Naive B cell (primary cell): ENCODE data around the gene NTSR1. TPM values are rescaled to one million over a fixed set of nuclear protein-coding genes. Genes with fewer than 3 reads are reported as not detected.
"Not testable (repeated sequence)": the region's sequence is repeated elsewhere in the genome, so short reads cannot be mapped to it uniquely, and the experiment has no call there.

ENCODE experiments used
- ATAC-seq, 2 donors: fragments of 150-1000 bp; cut with Tn5 transposase; 2 replicates each; pipeline ENCODE4 v1.10.0; 2021; ENCODE audit warnings: low read depth in 2 of 2, mild to moderate bottlenecking in 2 of 2, moderate library complexity in 2 of 2
- DNase-seq: peaks from one replicate; pipeline ENCODE4 v3.0.0; 2022
- H3K27ac Mint-ChIP-seq, 6 donors: one replicate each; pipeline ENCODE4 v1.8.0; 2020 to 2022; ENCODE audit warnings: mild to moderate bottlenecking in 6 of 6, mixed read lengths in 6 of 6, moderate library complexity in 5 of 6, inconsistent platforms in 2 of 6
- H3K27me3 Mint-ChIP-seq, 3 donors: one replicate each; pipeline ENCODE4 v1.8.0; 2021 to 2022; ENCODE audit warnings: mixed read lengths in 3 of 3, mild to moderate bottlenecking in 1 of 3
- H3K36me3 Mint-ChIP-seq, 2 donors: one replicate each; pipeline ENCODE4 v1.8.0; 2020 to 2022; ENCODE audit warnings: mixed read lengths in 2 of 2, inconsistent platforms in 1 of 2, mild to moderate bottlenecking in 1 of 2
- H3K4me1 Mint-ChIP-seq, 3 donors: one replicate each; pipeline ENCODE4 v1.8.0; 2020 to 2022; ENCODE audit warnings: mixed read lengths in 3 of 3, inconsistent platforms in 1 of 3, mild to moderate bottlenecking in 1 of 3, moderate library complexity in 1 of 3
- H3K4me3 Mint-ChIP-seq, 8 donors: one replicate each; pipeline ENCODE4 v1.8.0; 2020 to 2022; ENCODE audit warnings: mild to moderate bottlenecking in 8 of 8, mixed read lengths in 8 of 8, moderate library complexity in 8 of 8, inconsistent platforms in 2 of 8
- H3K9me3 Mint-ChIP-seq, 7 donors: one replicate each; pipeline ENCODE4 v1.8.0; 2020 to 2022; ENCODE audit warnings: mixed read lengths in 7 of 7, mild to moderate bottlenecking in 5 of 7, inconsistent platforms in 2 of 7, moderate library complexity in 1 of 7
- polyA plus RNA-seq, 6 donors: library from polyadenylated mRNA; unstranded; fragments of 300-500 nt; fragmentation: Illumina TruSeq; gene quantifications; one replicate each; pipeline ENCODE4 v1.2.3, GENCODE V29; 2021; ENCODE audit warnings: low read depth in 6 of 6

NTSR1 gene
- polyA plus RNA-seq, 6 donors from 2014 or later: not detected

DNA sequence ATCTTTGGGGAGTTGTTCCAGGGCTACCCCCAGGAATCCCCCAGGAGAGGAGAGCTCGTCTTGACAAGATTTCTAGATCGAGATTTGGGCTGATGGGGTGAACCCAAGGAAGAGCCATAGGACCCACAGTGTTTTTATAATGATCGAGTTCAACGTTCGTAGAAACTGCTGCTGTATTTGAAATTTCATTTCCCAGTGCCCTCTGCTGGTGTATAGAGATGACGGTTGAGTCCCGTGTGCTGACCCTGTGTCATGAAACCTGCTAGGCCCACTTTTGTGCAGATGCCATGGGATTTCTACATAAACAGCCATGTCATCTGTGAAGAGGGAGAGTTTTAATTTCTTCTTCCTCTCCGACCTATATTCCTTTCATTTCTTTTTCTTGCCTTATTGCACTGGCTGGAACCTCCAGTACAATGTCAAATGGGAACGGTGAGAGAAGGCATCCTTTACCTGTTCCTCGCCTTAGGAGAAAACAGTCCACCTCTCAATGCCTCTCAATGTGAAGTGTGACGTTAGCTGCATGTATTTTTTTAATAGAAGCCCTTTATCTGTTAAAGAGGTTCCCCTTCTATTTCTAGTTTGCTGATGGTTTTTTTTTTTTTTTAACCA is 28.6 kb upstream of the NTSR1 start:
- DNase-seq (no peak), ATAC-seq (no peak)
- peaks cover 0 to 7% (median 0%) of the 10 kb centered on the region in 7 donors for H3K9me3 Mint-ChIP-seq
- H3K4me1 Mint-ChIP-seq: peaks cover 0 to 5% (median 4%) of the 10 kb centered on the region in 3 donors
- H3K4me3 Mint-ChIP-seq: no peak overlapping the region
- H3K36me3 Mint-ChIP-seq: peaks cover 5 to 8% of the 10 kb centered on the region in 2 donors
- H3K27me3 Mint-ChIP-seq: peaks cover 0 to 13% (median 0%) of the 10 kb centered on the region in 3 donors
- H3K27ac Mint-ChIP-seq: no peak overlapping the region

DNA sequence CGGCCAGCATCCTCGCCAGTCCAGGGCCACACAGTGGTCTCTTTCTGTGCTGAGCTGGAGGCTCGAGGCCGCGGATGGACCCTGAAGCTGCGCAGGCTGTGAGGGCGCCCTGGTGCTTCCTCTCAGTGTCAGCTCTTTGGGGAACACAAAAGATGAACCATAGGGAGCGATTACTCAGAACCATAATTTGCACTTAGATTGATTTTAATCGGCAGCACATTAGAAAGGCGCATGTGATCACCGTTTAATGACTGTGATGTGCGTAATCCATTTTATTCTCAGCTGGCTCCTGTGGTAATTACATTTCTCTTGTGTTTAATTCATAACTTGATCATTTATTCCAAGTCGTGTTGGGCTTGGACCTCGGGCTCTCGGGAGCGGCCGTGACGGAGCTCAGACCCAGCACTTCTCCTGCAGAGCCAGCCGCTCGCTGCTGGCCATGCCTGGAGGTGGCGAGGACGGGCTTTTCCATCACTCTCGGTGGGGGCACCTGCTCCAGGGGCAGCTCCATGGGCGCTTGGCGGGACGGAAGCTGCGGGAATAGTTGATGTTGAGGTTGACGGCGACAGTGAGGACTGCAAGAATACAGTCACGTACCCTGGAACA is 25.6 kb upstream of the NTSR1 start:
- ATAC-seq: no peak
- H3K9me3 Mint-ChIP-seq: peaks cover 0 to 7% (median 0%) of the 10 kb centered on the region in 7 donors
- peaks cover 11 to 19% (median 12%) of the 10 kb centered on the region in 3 donors for H3K4me1 Mint-ChIP-seq
- no peak for DNase-seq
- peaks cover 11 to 39% (median 17%) of the 10 kb centered on the region in 3 donors for H3K27me3 Mint-ChIP-seq
- no peak overlapping the region for H3K27ac Mint-ChIP-seq
- peaks cover 5 to 8% of the 10 kb centered on the region in 2 donors for H3K36me3 Mint-ChIP-seq
- H3K4me3 Mint-ChIP-seq: no peak overlapping the region

DNA sequence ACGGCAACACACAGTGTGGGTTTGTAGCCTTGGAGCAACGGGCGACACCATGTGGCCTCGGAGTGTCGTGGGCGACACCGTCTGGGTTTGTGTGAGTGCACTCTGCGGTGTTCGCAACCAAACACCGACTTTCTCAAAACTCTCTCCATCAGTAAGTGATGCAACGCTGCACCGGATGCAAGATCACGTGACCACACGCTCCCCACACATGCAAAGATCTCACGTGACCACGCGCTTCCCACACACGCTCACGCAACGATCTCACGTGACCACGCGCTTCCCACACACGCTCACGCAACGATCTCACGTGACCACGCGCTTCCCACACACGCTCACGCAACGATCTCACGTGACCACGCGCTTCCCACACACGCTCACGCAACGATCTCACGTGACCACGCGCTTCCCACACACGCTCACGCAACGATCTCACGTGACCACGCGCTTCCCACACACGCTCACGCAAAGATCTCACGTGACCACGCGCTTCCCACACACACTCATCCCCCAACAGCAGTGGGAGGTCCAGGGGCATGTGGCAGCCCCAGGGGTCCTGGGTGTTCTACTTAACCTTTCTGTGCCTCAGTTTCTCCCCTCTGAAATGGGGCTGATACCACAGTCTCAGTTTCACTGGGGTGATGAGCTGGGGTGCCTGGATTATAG is 24.8 kb upstream of the NTSR1 start:
- H3K9me3 Mint-ChIP-seq, DNase-seq, ATAC-seq, H3K36me3 Mint-ChIP-seq, H3K4me3 Mint-ChIP-seq, H3K27ac Mint-ChIP-seq: not testable (repeated sequence)
- peaks cover 11 to 42% (median 19%) of the 10 kb centered on the region in 3 donors for H3K27me3 Mint-ChIP-seq
- H3K4me1 Mint-ChIP-seq: peaks cover 8 to 14% (median 12%) of the 10 kb centered on the region in 3 donors

GRCh38 chr20:62684981-62685380 is 23.7 kb upstream of the NTSR1 start:
- Mint-ChIP-seq H3K27me3 (peaks cover 11 to 44% (median 23%) of the 10 kb centered on the region in 3 donors), H3K9me3 (peaks cover 0 to 5% (median 0%) of the 10 kb centered on the region in 7 donors), H3K27ac (no peak overlapping the region), H3K4me3 (peak overlapping the region in 1 of 8 donors; percentile 16), H3K4me1 (peaks cover 7 to 14% (median 12%) of the 10 kb centered on the region in 3 donors), H3K36me3 (peaks cover 0 to 3% of the 10 kb centered on the region in 2 donors)
- no peak for ATAC-seq
- no peak for DNase-seq

DNA sequence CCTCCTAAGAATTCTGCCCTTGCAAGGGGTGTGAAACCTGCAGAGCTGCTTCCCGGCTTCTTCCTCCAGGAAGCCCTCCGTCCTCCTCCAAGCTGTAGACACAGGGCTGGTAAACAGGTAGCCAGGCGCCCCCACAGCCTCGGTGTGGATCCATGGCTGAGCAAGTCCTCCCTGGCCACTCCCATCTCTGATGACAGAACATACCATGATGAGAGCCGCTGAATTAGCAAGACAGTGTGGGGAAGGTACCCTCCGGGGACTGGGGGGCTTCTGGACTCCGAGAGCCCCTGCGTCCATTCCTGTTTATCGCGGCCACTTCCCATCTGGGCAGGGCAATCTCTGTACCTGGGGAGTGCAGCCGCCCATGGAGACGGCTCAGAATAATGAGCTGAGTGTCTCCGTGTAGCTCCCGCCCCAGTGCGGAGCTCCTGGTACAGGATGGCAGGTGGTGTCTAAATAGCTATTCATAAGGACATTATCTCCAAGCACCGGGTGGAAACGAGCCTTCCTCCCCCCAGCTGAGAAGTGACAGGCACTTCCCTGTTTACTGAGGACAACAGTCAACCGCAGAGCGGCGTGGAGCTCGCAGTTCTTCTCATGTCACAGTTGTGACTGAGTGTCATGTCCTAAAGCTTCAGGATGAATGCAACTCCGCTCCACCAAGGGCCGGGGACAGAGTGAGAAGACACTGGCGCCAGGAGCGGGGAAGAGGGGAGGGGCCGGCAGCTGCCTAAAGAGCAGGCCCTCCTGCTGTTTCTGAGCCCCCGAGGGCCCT is 22.7 kb upstream of the NTSR1 start:
- H3K27ac Mint-ChIP-seq: peak overlapping the region in 2 of 6 donors; percentile 16 to 75
- peak; percentile 58 to 75 for ATAC-seq
- peaks cover 11 to 47% (median 27%) of the 10 kb centered on the region in 3 donors for H3K27me3 Mint-ChIP-seq
- H3K36me3 Mint-ChIP-seq: no peaks in the 10 kb centered on the region
- no peak for DNase-seq
- peaks cover 7 to 14% (median 12%) of the 10 kb centered on the region in 3 donors for H3K4me1 Mint-ChIP-seq
- H3K4me3 Mint-ChIP-seq: peak overlapping the region in 5 of 8 donors; percentile 14 to 61 (median 33)
- no peaks in the 10 kb centered on the region for H3K9me3 Mint-ChIP-seq

GRCh38 chr20:62686869-62687830 is 21.5 kb upstream of the NTSR1 start:
- Mint-ChIP-seq H3K27ac (peak overlapping the region in 1 of 6 donors; percentile 49), H3K36me3 (no peaks in the 10 kb centered on the region), H3K4me1 (peaks cover 7 to 14% (median 12%) of the 10 kb centered on the region in 3 donors), H3K9me3 (no peaks in the 10 kb centered on the region), H3K27me3 (peaks cover 15 to 47% (median 27%) of the 10 kb centered on the region in 3 donors), H3K4me3 (no peak overlapping the region)
- ATAC-seq (no peak), DNase-seq (no peak)

GRCh38 chr20:62688083-62688482 is 20.6 kb upstream of the NTSR1 start:
- no peak for ATAC-seq
- H3K27ac Mint-ChIP-seq: peak overlapping the region in 1 of 6 donors; percentile 68

GRCh38 chr20:62688855-62689460 is 19.7 kb upstream of the NTSR1 start:
- Mint-ChIP-seq H3K4me3 (no peak overlapping the region), H3K9me3 (no peaks in the 10 kb centered on the region), H3K27me3 (peaks cover 15 to 52% (median 34%) of the 10 kb centered on the region in 3 donors), H3K27ac (peak overlapping the region in 1 of 6 donors; percentile 78), H3K4me1 (peaks cover 7 to 14% (median 12%) of the 10 kb centered on the region in 3 donors), H3K36me3 (no peaks in the 10 kb centered on the region)
- no peak for DNase-seq
- no peak for ATAC-seq

More at GRCh38 chr20:62688083-62688482, 20.6 kb upstream of the NTSR1 start:
- no peak for DNase-seq
- Mint-ChIP-seq H3K9me3 (no peaks in the 10 kb centered on the region), H3K36me3 (no peaks in the 10 kb centered on the region), H3K27me3 (peaks cover 15 to 45% (median 34%) of the 10 kb centered on the region in 3 donors), H3K4me3 (peak overlapping the region in 1 of 8 donors; percentile 15), H3K4me1 (peaks cover 7 to 14% (median 12%) of the 10 kb centered on the region in 3 donors)

DNA sequence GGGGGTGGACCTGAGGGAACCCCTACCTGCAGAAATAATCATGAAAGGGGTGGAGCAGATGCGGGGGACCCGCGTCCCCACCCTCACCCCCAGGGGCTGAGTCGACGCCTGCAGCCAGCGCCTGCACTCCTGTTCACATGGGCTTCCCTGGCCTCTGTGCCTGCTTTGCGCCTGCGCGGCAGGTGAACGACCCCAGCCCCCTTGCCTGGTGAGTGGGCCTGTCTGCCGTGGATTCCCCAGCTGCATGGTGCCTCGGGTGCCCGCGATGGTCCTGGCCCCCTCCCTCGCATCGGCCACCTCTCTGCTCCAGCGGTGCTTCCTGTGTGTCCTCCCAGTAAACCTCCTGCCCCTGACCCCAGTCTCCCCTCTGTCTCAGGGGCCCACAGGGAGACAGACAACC is 18.8 kb upstream of the NTSR1 start:
- Mint-ChIP-seq H3K9me3 (no peaks in the 10 kb centered on the region), H3K4me1 (peaks cover 7 to 14% (median 12%) of the 10 kb centered on the region in 3 donors), H3K27ac (no peak overlapping the region), H3K36me3 (no peaks in the 10 kb centered on the region), H3K4me3 (no peak overlapping the region), H3K27me3 (peaks cover 15 to 54% (median 34%) of the 10 kb centered on the region in 3 donors)
- no peak for ATAC-seq
- DNase-seq: no peak

DNA sequence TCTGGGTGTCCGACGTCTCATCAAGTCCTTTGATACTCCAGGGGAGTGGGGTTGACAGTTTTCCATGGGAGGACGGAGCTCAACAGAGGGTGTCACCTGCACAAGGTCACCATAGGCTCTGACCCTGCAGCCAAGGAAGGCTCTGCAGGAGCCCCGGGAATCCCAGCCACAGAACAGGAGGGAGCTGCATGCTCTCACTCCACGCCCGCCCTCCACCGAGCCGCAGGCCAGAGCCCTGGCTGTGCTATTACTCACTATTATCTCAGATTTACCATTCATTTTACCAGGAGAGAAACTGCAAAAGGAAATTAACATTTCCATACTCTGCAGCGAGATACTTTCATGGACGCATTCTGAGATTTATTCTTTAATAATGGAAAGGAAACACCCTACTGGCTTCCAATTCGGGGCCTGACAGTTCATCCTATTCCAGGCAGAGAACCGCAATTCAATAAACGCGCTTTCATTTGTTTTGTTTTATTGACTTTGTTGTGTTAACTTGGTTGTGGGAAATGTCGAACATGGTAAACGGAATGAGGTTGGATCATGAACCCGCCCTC is 18.3 kb upstream of the NTSR1 start:
- H3K27me3 Mint-ChIP-seq: peaks cover 14 to 54% (median 35%) of the 10 kb centered on the region in 3 donors

GRCh38 chr20:62691487-62691886 is 17.1 kb upstream of the NTSR1 start:
- Mint-ChIP-seq H3K4me1 (peaks cover 2 to 5% (median 3%) of the 10 kb centered on the region in 3 donors), H3K27me3 (peaks cover 10 to 49% (median 36%) of the 10 kb centered on the region in 3 donors), H3K9me3 (no peaks in the 10 kb centered on the region), H3K36me3 (no peaks in the 10 kb centered on the region), H3K27ac (no peak overlapping the region), H3K4me3 (no peak overlapping the region)
- ATAC-seq (no peak), DNase-seq (no peak)

More for the DNA sequence above, 18.3 kb upstream of the NTSR1 start:
- no peak overlapping the region for H3K4me3 Mint-ChIP-seq
- DNase-seq (no peak), ATAC-seq (no peak)
- no peak overlapping the region for H3K27ac Mint-ChIP-seq
- H3K36me3 Mint-ChIP-seq: no peaks in the 10 kb centered on the region
- H3K4me1 Mint-ChIP-seq: peaks cover 7 to 12% (median 12%) of the 10 kb centered on the region in 3 donors
- H3K9me3 Mint-ChIP-seq: no peaks in the 10 kb centered on the region
